ENCODE measurements around the gene FIBCD1. TPM values are rescaled to one million over a fixed set of nuclear protein-coding genes. Genes with fewer than 3 reads are reported as not detected.
A peak's percentile ranks its signal among the peaks of the same experiment; 100 is the strongest.

The FIBCD1 gene
- total and polyA plus RNA-seq, 9 of the 15 experiments (the other 6 are each of a cell fraction or from before 2014, with no cell fraction given), result 0.53 to 1.2 (median 0.95) TPM; not detected in 4

GRCh38 chr9:130870491-130871381, 68.3 kb downstream of the FIBCD1 start (continued):
- TF ChIP-seq ZNF592 (IDR thresholded peaks at IDR 0.05) (no peak), ELK3 (CRISPR knock-in tag; IDR thresholded peaks at IDR 0.05) (no peak), ATF7 (IDR thresholded peaks at IDR 0.05) (no peak), TEAD1 (CRISPR knock-in tag; IDR thresholded peaks at IDR 0.05) (no peak), HMGXB4 (CRISPR knock-in tag; IDR thresholded peaks at IDR 0.05) (peak; percentile 77), SAP30 (IDR thresholded peaks at IDR 0.05; ENCODE audit: borderline replicate concordance, insufficient read depth, low read depth, low read length, poor library complexity, severe bottlenecking) (no peak)

Data from K562 (cell line).